T-helper 1 cell treated with Interleukin-12 subunit alpha and Interleukin-12 subunit beta and Interleukin-4 antibody, amounts not matched to agents 30 ng/mL and 1 ng/mL, for 36 hours (primary cell): Measurements from ENCODE around the gene PRDX3. TPM values are rescaled to one million over a fixed set of nuclear protein-coding genes. Genes with fewer than 3 reads are reported as not detected.
"Not testable (repeated sequence)": the region's sequence is repeated elsewhere in the genome, so short reads cannot be mapped to it uniquely, and the experiment has no call there.

ENCODE experiments used
- intact Hi-C: fragments of 100-400 bp; cut with micrococcal nuclease; formaldehyde crosslinking; loops from one replicate; pipeline ENCODE4 v1.15.1; 2024
- total RNA-seq: library from RNA; stranded (reverse); gene quantifications from 2 replicates; pipeline ENCODE4 v1.2.3, GENCODE V29; 2022

PRDX3 gene
- total RNA-seq, 1 donor from 2014 or later = 127 TPM

- intact Hi-C loops = loop anchor here (1.0 to 5.0 kb wide), 11 partner anchors 29 to 685 kb away; partner anchors contain the start of genes EIF3A, PRDX3, RGS10 and SEC23IP
Measured at GRCh38 chr10:119207366-119207666, 28.7 kb upstream of the PRDX3 start, which contains the start of gene GRK5. Gene GRK5 (plus strand): TSS chr10:119207571. CDS start chr10:119207918, 347 bp downstream.

GRCh38 chr10:119206603-119207365, 28.2 kb upstream of the PRDX3 start:
- intact Hi-C loops = loop anchor here (1.0 to 5.0 kb wide), 14 partner anchors 17 to 686 kb away; partner anchors contain the start of genes EIF3A, PRDX3, RGS10 and SEC23IP

- intact Hi-C loops = loop anchor here (1.0 to 5.0 kb wide), 7 partner anchors 17 to 686 kb away; partner anchors contain the start of genes EIF3A and SEC23IP
Measured at GRCh38 chr10:119205894-119206602, 27.4 kb upstream of the PRDX3 start.

- intact Hi-C loops = no loop called here
Measured at GRCh38 chr10:119203006-119203405, 24.4 kb upstream of the PRDX3 start.

- intact Hi-C loops = no loop called here
Measured at GRCh38 chr10:119201233-119201632, 22.6 kb upstream of the PRDX3 start.

- intact Hi-C loops = loop anchor here (1.0 to 2.0 kb wide), 7 partner anchors 21 to 403 kb away; partner anchors contain the start of gene PRDX3
Measured at GRCh38 chr10:119199231-119199992, 20.8 kb upstream of the PRDX3 start.

- intact Hi-C loops = loop anchor here (2.0 kb wide), 3 partner anchors 20 to 404 kb away; partner anchors contain the start of gene PRDX3
Measured at GRCh38 chr10:119198438-119198837, 19.8 kb upstream of the PRDX3 start.

GRCh38 chr10:119197921-119198320, 19.3 kb upstream of the PRDX3 start:
- intact Hi-C loops = loop anchor here (2.0 kb wide), 3 partner anchors 19 to 405 kb away; partner anchors contain the start of gene PRDX3

- intact Hi-C loops = no loop called here
Measured at GRCh38 chr10:119191881-119192280, 13.3 kb upstream of the PRDX3 start.

GRCh38 chr10:119190954-119191785, 12.6 kb upstream of the PRDX3 start:
- intact Hi-C loops = loop anchor here (1.0 kb wide), 1 partner anchor 13 kb away; the partner anchor contains the start of gene PRDX3

- intact Hi-C loops = loop anchor here (1.0 kb wide), 1 partner anchor 12 kb away; the partner anchor contains the start of gene PRDX3
Measured at GRCh38 chr10:119190353-119190752, 11.7 kb upstream of the PRDX3 start.

GRCh38 chr10:119189811-119190282, 11.2 kb upstream of the PRDX3 start:
- intact Hi-C loops = loop anchor here (1.0 kb wide), 2 partner anchors 12 to 16 kb away; partner anchors contain the start of gene PRDX3

- intact Hi-C loops = no loop called here
Measured at GRCh38 chr10:119183664-119184412, 5.2 kb upstream of the PRDX3 start.

- intact Hi-C loops = not testable (repeated sequence)
Measured at GRCh38 chr10:119180850-119181400, 2.3 kb upstream of the PRDX3 start.

GRCh38 chr10:119177708-119178371, 772 bp downstream of the PRDX3 start:
- intact Hi-C loops = loop anchor here (1.0 to 2.0 kb wide), 16 partner anchors 12 to 695 kb away; partner anchors contain the start of genes CACUL1, DENND10, EIF3A and GRK5

GRCh38 chr10:119176166-119176565, 2.4 kb downstream of the PRDX3 start:
- intact Hi-C loops = no loop called here

GRCh38 chr10:119174109-119174508, 4.5 kb downstream of the PRDX3 start:
- intact Hi-C loops = no loop called here

- intact Hi-C loops = no loop called here
Measured at GRCh38 chr10:119167041-119167440, 11.6 kb downstream of the PRDX3 start.
